Measurements from ENCODE around the gene ACP4. TPM values are rescaled to one million over a fixed set of nuclear protein-coding genes. Genes with fewer than 3 reads are reported as not detected.

ACP4 gene
- total and polyA plus RNA-seq, 2 of the 13 experiments (the other 11 are each of a cell fraction or from before 2014, with no cell fraction given): 0.08 TPM; not detected in 1

DNA sequence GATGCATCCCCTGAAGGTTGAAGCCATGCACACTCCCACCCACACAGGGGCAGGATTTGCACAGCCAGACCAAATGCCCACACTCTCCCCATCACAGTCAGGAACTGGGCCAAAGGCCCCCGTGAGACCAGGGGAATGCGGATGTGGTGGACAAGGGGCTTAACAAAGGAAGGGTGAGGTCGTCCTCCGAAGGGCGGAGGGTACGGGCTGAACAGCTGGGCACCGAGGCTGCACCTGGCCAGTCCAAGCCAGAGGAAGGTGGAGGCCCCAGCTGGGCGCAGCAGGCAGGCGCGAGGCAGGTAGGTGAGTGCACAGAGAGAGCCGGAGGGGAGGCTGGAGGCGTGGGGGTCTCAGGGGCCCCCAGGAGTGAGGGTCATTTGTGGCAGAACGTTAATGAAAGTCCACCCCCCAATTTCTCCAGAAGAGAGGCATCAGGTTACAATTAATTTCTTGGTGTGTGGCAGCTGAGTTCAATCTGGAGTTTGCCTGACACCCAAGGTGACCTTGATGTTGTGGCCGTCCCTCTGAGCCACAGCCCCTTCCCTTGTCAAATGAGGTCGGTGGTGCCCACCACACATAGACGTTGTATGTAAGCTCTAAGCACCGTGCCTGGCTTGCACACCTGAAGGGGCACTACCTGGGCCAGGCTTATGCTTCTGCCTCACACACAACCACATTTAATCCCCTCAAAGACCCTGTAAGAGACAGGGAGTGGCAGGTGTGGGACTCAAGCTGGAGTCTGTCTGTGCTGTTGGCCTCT lies 40.2 kb downstream of the ACP4 start (continued):
- TF ChIP-seq, protein P1, sequence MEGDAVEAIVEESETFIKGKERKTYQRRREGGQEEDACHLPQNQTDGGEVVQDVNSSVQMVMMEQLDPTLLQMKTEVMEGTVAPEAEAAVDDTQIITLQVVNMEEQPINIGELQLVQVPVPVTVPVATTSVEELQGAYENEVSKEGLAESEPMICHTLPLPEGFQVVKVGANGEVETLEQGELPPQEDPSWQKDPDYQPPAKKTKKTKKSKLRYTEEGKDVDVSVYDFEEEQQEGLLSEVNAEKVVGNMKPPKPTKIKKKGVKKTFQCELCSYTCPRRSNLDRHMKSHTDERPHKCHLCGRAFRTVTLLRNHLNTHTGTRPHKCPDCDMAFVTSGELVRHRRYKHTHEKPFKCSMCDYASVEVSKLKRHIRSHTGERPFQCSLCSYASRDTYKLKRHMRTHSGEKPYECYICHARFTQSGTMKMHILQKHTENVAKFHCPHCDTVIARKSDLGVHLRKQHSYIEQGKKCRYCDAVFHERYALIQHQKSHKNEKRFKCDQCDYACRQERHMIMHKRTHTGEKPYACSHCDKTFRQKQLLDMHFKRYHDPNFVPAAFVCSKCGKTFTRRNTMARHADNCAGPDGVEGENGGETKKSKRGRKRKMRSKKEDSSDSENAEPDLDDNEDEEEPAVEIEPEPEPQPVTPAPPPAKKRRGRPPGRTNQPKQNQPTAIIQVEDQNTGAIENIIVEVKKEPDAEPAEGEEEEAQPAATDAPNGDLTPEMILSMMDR (CRISPR knock-in tag; IDR thresholded peaks at IDR 0.05): no peak
- TF ChIP-seq ZNF282 (IDR thresholded peaks at IDR 0.05; ENCODE audit: partially characterized antibody): no peak
- TF ChIP-seq ZNF788 (CRISPR knock-in tag; IDR thresholded peaks at IDR 0.05; ENCODE audit: borderline replicate concordance): no peak
- no peak for TF ChIP-seq ZNF501 (CRISPR knock-in tag; IDR thresholded peaks at IDR 0.05)
- TF ChIP-seq, protein P2, sequence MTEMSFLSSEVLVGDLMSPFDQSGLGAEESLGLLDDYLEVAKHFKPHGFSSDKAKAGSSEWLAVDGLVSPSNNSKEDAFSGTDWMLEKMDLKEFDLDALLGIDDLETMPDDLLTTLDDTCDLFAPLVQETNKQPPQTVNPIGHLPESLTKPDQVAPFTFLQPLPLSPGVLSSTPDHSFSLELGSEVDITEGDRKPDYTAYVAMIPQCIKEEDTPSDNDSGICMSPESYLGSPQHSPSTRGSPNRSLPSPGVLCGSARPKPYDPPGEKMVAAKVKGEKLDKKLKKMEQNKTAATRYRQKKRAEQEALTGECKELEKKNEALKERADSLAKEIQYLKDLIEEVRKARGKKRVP (CRISPR knock-in tag; IDR thresholded peaks at IDR 0.05): no peak
- no peak for TF ChIP-seq FOXP1 (IDR thresholded peaks at IDR 0.05)
- no peak for TF ChIP-seq FOXP1 (CRISPR knock-in tag; IDR thresholded peaks at IDR 0.05)
- no peak for TF ChIP-seq JARID2 (CRISPR knock-in tag; IDR thresholded peaks at IDR 0.05; ENCODE audit: insufficient replicate concordance)
- TF ChIP-seq ZSCAN31 (CRISPR knock-in tag; IDR thresholded peaks at IDR 0.05; ENCODE audit: low read depth): no peak
- TF ChIP-seq, protein P3, sequence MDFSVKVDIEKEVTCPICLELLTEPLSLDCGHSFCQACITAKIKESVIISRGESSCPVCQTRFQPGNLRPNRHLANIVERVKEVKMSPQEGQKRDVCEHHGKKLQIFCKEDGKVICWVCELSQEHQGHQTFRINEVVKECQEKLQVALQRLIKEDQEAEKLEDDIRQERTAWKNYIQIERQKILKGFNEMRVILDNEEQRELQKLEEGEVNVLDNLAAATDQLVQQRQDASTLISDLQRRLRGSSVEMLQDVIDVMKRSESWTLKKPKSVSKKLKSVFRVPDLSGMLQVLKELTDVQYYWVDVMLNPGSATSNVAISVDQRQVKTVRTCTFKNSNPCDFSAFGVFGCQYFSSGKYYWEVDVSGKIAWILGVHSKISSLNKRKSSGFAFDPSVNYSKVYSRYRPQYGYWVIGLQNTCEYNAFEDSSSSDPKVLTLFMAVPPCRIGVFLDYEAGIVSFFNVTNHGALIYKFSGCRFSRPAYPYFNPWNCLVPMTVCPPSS (IDR thresholded peaks at IDR 0.05): no peak

Measured in HepG2 (cell line).